GM21381 (cell line): ENCODE measurements around the gene CLCN7.
"Not testable (repeated sequence)": the region's sequence is repeated elsewhere in the genome, so short reads cannot be mapped to it uniquely, and the experiment has no call there.

Experiments
- ATAC-seq: cut with Tn5 transposase; IDR thresholded peaks from one replicate; pipeline ENCODE4 v1.9.1; 2021; ENCODE audit warnings: mild to moderate bottlenecking, moderate library complexity; ENCODE audit not compliant: unreplicated experiment

CLCN7 gene

GRCh38 chr16:1488619-1489018 lies 13.8 kb upstream of the CLCN7 start, which contains the start of gene PTX4:
Gene PTX4 (minus strand): TSS chr16:1488944. CDS start chr16:1488909, 35 bp downstream.
- no peak for ATAC-seq

- no peak for ATAC-seq
Measured at GRCh38 chr16:1488054-1488601, 13.3 kb upstream of the CLCN7 start.

DNA sequence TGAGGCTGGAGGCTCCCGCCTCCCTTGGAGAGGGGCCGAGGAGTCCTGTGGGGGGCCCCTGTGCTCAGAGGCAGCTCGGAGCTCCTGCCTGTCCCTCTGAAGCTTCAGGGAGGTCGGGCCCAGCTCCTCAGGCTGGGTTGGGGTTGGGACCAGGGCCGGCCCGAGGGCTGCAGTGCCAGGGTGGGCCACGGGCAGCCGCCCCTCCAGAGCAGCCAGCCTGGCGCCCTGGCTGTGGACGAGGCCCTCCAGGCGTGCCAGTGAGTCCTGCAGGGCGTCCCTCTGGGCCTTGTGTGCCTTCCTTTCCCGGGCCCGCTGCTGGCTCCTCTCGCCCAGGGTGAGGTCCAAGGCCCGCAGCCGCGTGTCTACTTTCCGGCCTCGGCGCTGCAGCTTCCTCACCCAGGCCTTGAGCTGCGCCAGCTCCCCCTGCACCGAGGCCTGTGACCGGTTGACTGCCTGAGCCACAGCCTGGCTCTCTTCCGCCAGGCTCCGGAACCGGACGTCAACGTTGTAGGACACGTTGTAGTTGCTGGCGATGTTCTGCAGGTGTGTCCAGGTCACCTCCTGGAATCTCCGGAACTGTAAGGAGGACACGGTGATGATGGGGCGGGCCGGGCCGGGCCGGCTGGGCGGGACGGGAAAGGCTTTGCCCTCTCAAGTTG lies 12.7 kb upstream of the CLCN7 start:
- no peak for ATAC-seq

- no peak for ATAC-seq
Measured at GRCh38 chr16:1486551-1487390, 11.9 kb upstream of the CLCN7 start.

GRCh38 chr16:1485847-1486496 lies 11.1 kb upstream of the CLCN7 start:
- no peak for ATAC-seq

DNA sequence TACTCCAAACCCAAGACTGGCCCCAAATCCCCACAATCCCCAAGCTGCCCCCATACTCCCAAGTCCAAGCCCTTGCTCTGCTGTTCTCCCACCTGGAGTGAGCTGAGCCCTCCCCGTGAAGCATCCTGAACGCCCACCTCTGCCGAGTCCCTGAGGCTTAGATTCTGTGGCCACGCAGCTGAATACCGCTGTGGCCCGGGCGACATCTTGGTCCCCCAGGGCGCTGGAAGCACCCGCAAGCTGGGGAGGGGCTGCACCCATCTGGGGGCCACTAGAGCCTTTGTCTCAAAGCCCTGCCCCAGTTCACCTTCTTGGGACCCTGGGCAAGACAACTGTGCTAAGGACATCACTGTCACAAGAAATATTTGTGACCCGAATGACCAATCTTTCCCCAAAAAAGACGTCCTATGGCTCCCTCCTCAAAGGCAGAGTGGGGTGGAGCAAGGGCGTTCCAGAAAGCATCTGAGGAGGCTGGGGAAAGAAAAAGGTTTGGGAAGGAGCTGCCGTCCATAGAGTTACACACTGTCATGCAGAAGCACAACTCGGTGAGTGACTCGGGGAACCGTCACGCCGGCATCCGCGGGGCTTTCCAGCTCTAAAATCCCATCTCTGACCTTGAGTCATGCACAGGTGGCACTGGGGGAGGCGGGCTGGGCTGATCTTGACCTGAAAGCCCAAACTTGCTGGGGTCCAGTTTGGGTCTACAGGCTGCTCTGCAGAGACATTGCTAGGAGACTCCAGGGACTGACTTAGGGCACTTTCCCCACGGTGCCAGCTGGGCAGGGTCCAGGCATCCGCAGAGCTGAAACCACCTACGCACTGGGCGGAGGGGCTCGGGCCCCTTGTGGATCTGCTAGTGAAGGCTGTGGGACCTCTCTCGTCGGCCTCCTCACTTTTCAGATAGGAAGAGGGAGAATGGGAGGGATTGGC lies 7.3 kb upstream of the CLCN7 start:
- ATAC-seq = no peak

- not testable (repeated sequence) for ATAC-seq
Measured at GRCh38 chr16:1478937-1479336, 4.1 kb upstream of the CLCN7 start.

GRCh38 chr16:1477033-1477432 lies 2.2 kb upstream of the CLCN7 start:
- no peak for ATAC-seq

DNA sequence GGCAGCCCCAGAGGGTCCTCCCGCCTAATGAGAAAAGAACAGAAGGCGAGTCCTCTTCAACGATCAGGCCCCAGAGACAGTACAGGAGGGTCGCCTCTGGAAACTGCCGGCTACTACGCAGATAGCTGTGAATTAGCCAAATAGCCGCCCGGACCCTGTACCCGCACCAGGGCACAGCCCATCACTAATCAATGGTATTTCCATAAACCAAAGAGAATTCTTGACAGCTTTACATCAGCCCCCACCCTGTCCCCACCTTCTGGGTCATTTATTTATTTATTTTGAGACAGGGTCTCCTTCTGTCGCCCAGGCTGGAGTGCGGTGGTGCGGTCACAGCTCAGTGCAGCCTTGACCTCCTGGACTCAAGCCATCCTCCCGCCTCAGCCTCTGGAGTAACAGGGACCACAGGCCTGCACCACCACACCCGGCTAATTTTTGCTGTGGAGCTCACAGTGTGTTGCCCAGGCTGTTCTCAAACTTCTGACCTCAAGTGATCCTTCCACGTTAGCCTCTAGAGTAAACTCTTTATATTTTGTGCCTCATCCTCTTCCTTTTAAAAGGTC lies 805 bp upstream of the CLCN7 start:
- peak; percentile 7 for ATAC-seq

- ATAC-seq = peak; percentile 16
Measured at GRCh38 chr16:1474082-1474795, 589 bp downstream of the CLCN7 start.

- ATAC-seq = no peak
Measured at GRCh38 chr16:1472974-1473373, 1.9 kb downstream of the CLCN7 start.

- ATAC-seq = no peak
Measured at GRCh38 chr16:1471569-1472194, 3.1 kb downstream of the CLCN7 start.

DNA sequence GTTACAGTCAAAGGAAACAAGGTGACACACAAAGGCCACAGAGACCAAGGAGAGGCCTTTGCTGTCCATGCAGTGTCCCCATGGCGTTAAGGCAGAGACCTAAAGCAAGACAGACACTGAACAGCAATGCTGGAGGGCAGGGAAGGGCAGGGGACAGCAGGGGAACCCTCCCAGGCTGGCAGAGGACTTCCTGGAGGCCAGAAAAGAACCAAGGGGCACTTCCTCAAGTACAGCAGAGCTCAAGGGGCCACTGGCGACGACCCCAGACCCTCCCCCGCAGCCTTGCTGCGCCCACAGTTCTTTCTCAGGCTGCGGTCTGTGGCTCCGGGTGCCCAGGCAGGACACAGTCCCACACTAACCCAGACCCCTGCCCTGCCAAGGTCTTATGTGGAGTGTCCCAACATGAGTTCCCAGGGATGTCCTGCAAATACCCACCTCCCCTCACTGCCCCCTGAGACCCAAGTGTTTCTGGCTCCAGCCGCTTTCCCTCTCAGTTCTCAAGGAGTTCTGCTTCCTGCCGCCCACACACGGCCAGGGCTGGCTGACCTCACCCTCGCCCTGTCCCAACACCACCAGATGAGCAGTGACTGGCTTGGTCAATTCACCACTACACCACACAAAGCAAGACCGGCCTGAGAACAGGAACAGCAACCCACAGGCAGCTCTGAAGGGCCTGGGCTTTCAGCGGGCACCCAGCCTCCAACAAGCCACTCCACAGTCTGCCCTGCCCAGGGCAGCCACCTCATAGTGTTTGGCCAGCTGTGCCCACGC lies 4.2 kb downstream of the CLCN7 start:
- no peak for ATAC-seq

DNA sequence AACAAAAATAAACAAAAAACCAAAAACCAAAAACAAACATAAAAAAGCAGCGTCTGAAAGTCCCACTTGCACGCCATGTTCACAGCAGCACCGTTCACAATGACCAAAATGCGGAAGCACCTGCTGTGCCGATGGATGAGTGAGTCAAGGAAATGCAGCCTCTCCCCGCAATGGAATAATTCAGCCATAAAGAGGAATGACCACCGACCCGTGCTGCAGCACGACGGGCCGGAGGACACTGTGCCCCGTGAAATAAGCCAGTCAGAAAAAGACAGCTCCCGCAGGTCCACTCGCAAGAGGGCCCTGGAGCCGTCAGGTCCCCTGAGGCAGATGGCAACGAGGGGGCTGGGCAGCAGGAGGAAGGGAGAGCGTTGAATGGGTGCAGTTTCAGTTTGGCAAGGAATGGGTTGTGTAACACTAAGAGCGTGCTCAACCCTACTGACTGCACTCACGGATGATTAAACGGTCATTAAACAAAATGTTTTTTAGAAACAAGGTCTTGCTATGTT lies 5.1 kb downstream of the CLCN7 start:
- ATAC-seq = no peak

- ATAC-seq = not testable (repeated sequence)
Measured at GRCh38 chr16:1469141-1469540, 5.7 kb downstream of the CLCN7 start.

DNA sequence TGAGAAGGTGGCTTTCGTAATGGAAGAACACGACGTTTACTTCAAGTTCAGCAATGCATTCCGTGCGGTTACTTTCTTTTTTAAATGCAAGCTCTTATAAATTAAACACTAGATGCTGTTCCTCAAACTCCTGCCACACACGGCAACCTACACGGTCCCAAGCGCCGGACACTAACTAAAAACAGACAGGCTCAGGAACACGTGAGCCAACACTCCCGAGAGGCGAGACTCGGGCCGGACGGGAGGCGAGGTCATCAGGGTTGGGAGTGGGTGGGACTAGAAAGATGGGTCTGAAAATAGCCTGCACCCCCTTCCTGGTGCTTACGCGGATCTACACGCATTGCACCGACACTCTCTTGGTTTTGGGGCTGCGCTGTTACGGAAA lies 6.4 kb downstream of the CLCN7 start:
- ATAC-seq = no peak

DNA sequence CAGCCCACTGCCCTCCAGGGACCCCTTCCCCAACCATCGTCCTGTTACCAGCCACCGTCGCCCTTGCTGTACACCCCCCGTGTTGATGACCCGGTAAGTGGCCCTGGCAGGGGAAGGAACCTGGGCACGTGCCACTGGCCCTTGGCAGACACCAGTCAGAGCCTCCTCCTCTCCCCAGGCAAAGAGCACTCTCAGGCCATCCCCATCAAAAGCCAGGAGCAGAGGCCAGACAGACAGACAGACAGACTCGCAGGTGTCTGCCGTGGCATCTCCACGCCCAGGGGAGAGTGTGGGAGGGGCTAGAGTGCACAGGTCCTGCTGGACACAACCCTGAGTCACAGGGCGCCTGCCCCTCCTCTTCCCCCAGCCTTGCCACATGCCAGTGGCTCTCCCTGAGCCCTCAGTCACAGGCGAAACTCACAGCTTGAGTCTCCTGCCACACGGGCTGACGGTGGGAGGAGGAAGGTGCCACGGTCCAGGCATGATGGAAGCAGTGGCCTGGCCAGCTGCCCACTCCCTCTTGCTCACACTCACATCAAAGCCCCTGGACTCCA lies 7.8 kb downstream of the CLCN7 start:
- ATAC-seq = no peak

DNA sequence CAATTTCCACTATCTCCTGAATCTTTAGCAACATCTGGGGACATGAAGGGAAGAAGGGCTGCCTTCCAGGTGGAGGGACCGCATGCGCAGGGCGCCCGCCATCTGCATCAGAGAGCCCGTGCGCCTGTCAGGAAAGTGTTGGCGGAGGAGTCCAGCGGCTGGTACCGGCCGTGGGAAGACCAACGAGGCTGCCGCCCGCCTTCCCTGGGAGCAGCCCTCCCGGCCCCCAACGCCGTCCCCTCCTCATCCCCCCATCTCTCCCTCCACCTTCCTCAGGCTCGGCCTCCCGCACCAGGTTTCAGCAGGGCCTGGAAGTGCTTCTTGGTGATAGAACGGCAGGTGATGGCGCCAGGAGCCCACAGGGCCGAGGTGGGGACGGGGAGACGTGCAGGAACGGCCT lies 8.8 kb downstream of the CLCN7 start:
- ATAC-seq = no peak
